ENCODE measurements around the gene FAHD2A. TPM values are rescaled to one million over a fixed set of nuclear protein-coding genes. Genes with fewer than 3 reads are reported as not detected.
"Not testable (repeated sequence)": the region's sequence is repeated elsewhere in the genome, so short reads cannot be mapped to it uniquely, and the experiment has no call there.

Gene FAHD2A
- total RNA-seq, 1 donor from 2014 or later = 33.2 TPM

DNA sequence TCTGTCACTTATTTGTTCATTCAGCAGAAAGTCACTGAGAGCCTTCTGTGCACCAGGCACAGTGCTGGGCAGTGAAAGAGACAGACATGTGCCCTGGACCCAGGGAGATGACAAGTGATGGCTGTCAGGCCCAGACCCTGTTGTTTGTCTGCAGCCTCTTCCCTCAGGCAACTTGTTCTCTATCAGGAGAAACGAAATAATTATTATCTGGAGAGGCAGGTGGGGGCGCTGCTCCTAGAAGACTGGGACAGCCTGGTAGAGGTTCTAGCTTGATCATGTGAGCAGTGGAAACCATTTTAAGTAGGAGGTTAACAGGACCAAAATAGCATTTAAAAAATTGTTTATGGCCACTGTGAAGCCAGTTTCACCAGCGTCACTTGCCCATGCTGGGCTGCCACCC, 2.2 kb downstream of the FAHD2A start:
- H3K27ac Mint-ChIP-seq; DNase-seq (ENCODE audit: low spot score); H3K9me3 Mint-ChIP-seq; H3K36me3 Mint-ChIP-seq (ENCODE audit: low read depth); H3K27me3 Mint-ChIP-seq (ENCODE audit: insufficient read depth): not testable (repeated sequence)
- intact Hi-C loops (cut with micrococcal nuclease) = loop anchor here (5.0 kb wide), 3 partner anchors 128 to 323 kb away; partner anchors contain the start of gene MRPS5
- peaks cover 22% of the 10 kb centered on the region for H3K4me1 Mint-ChIP-seq (ENCODE audit: low read depth)
- H3K4me3 Mint-ChIP-seq = peak overlapping the region; percentile 57

DNA sequence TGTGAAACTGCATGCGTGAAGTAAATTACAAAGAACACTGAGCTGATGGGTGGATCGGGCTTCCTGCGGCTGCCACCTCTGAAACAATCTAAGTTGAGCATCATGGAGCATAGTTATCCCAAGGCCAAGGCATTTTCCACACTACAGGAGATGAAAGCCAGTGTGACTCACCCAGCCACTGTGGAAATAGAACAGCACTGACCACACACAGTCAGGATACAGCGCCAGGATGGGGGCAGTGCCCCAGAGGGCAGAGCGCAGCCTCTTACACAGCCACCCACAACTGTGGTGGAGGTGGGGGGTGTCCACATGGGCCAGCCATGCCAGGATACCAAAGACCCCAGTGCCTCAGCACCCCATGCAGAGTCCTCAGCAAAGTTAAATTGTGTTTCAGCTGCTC, 8.7 kb downstream of the FAHD2A start:
- H3K27ac Mint-ChIP-seq; H3K27me3 Mint-ChIP-seq (ENCODE audit: insufficient read depth); H3K4me1 Mint-ChIP-seq (ENCODE audit: low read depth); H3K4me3 Mint-ChIP-seq; intact Hi-C loops (cut with micrococcal nuclease); H3K9me3 Mint-ChIP-seq; DNase-seq (ENCODE audit: low spot score); H3K36me3 Mint-ChIP-seq (ENCODE audit: low read depth): not testable (repeated sequence)

DNA sequence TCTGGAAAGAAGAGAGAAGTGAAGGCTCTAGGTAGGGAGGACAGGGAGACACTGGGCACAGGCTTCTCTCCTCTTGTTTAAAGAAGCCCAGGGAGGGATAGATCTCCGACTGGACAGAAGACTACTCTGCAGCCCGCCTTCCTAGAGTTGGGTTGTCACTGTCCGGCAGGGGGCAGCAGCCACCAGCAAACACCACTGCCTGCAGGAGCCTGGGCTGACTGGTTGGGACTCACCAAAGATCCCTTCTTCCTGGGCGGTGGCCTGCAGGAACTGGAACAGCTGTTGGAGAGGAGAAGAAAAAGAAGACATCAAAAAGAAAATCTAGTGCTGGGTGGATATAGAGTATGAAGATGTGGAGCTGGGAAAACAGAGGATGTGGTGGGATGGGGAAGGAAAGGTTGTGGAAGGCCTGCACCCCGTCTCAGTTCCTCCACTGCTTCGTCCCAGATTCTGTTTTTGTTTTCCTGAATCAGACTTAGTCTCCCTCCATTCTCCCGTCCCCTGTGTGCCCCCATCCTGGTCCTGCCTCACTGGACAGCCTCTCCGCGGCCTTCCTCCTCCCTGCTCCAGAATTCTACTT, 11.6 kb downstream of the FAHD2A start:
- H3K9me3 Mint-ChIP-seq; H3K4me1 Mint-ChIP-seq (ENCODE audit: low read depth); H3K27ac Mint-ChIP-seq; intact Hi-C loops (cut with micrococcal nuclease); H3K36me3 Mint-ChIP-seq (ENCODE audit: low read depth); H3K27me3 Mint-ChIP-seq (ENCODE audit: insufficient read depth); H3K4me3 Mint-ChIP-seq: not testable (repeated sequence)
- peak; percentile 35 for DNase-seq (ENCODE audit: low spot score)

DNA sequence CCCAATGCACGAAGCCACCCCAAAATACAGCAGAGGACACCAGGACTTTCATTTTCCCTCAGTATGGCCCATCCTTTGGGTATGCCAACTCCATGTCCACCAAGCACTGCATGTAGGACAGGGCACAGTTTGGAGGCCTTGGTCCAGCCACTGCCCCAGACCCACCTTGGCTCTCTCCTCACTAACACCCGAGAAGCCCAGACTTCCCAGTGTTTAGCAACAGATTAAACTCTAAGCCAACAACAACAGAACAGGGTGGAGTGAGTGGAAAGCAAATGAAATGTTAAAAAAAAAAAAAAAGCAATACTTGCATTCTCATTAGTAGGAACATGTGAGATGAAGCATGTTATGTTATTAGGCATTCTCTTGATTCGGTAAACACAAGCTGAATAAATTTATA, 12.6 kb downstream of the FAHD2A start:
- H3K36me3 Mint-ChIP-seq (ENCODE audit: low read depth); H3K4me3 Mint-ChIP-seq; H3K27ac Mint-ChIP-seq; intact Hi-C loops (cut with micrococcal nuclease); DNase-seq (ENCODE audit: low spot score); H3K9me3 Mint-ChIP-seq; H3K27me3 Mint-ChIP-seq (ENCODE audit: insufficient read depth); H3K4me1 Mint-ChIP-seq (ENCODE audit: low read depth): not testable (repeated sequence)

DNA sequence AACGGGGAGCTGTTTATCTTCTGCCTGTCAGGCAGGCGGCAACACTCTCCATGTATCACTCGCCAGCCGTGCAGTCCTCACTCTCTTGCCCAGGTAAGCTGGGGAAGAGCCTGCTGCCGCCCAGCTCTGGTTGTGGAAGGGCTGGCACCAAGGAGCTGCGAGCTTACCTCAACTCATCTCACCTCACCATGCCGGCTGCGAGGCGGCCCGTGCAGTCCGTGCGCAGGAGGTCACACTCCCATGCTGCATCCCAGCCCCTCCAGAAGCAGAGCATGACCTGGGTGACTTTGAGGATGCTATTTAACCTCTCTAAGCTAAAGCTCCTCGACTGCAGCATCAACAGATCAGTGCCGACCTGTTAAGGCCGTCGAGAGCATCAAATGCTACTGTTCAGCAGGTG, 13.1 kb downstream of the FAHD2A start:
- H3K4me1 Mint-ChIP-seq (ENCODE audit: low read depth) = not testable (repeated sequence)

DNA sequence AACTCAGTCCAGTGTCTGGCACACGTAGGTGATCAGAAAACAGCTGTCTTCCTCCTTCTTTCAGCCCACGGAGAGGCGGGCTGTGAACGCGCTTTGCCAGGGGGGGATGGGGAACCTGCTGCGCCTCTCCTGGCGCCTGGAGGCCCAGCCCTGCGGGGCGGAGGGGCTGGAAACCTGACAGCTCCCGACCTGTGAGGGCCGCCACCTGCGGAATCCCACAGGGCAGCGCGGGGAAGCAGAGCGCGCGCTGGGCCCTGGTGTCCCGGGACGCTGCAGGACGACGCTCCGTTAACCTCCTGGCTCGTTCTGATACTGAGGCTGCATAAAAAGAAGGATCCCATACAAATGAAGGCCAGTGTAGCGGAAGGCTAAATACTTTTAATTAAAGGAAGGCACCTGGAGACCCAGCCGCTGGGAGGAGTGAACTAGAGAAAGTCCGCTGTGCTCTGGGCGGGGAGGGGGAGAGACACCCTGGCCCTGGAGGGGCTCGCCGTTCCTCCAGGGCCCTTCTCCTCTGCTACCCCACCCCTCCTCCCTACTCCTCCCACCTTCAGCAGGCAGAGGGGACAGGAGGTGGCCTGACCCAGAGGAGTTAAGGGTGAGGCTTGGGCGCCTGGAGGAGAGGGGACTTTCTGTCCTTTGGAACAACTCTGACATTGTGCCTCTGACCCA, 24.8 kb downstream of the FAHD2A start:
- intact Hi-C loops (cut with micrococcal nuclease); DNase-seq (ENCODE audit: low spot score); H3K27ac Mint-ChIP-seq: not testable (repeated sequence)

More for the DNA sequence above, 13.1 kb downstream of the FAHD2A start:
- H3K4me3 Mint-ChIP-seq; intact Hi-C loops (cut with micrococcal nuclease); H3K9me3 Mint-ChIP-seq; H3K36me3 Mint-ChIP-seq (ENCODE audit: low read depth); H3K27me3 Mint-ChIP-seq (ENCODE audit: insufficient read depth); H3K27ac Mint-ChIP-seq; DNase-seq (ENCODE audit: low spot score): not testable (repeated sequence)

DNA sequence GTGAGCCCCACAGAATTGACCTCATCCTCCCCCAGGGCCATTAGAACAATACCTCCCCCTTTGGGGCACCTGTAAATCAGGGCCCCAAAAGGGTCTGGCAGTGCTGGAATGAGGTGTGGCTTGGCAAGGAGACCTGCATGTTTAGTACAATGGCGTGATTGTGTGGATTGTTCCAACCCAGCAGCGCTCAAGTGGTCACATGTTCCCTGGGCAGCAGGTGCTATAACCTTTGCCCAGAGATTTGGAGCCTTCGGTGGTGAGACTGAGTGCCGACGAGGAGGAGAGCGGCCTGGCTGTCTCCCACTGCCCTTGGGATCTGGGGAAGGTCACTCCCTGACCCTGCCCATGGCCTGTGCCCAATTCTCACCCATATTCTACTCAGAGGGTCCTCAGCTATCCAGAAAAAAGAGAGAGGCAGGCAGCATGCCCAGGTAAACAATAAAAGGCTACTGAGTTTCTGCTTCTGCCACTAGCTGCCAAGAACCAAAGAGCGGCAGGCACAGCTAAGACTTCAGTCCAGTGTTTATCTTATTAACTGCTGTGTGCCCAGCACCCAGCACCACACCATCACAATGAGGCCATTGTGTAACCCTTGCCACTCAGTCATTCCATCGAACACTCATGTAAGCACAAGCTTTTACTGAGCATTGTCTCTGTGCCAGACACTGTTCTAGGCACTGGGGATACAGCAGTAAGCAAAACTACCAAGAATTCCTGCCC, 27.4 kb downstream of the FAHD2A start:
- H3K4me1 Mint-ChIP-seq (ENCODE audit: low read depth); H3K4me3 Mint-ChIP-seq; H3K27ac Mint-ChIP-seq; H3K27me3 Mint-ChIP-seq (ENCODE audit: insufficient read depth); H3K9me3 Mint-ChIP-seq; DNase-seq (ENCODE audit: low spot score); intact Hi-C loops (cut with micrococcal nuclease); H3K36me3 Mint-ChIP-seq (ENCODE audit: low read depth): not testable (repeated sequence)

More for the DNA sequence above, 24.8 kb downstream of the FAHD2A start:
- not testable (repeated sequence) for H3K36me3 Mint-ChIP-seq (ENCODE audit: low read depth); H3K4me3 Mint-ChIP-seq; H3K27me3 Mint-ChIP-seq (ENCODE audit: insufficient read depth); H3K4me1 Mint-ChIP-seq (ENCODE audit: low read depth); H3K9me3 Mint-ChIP-seq

DNA sequence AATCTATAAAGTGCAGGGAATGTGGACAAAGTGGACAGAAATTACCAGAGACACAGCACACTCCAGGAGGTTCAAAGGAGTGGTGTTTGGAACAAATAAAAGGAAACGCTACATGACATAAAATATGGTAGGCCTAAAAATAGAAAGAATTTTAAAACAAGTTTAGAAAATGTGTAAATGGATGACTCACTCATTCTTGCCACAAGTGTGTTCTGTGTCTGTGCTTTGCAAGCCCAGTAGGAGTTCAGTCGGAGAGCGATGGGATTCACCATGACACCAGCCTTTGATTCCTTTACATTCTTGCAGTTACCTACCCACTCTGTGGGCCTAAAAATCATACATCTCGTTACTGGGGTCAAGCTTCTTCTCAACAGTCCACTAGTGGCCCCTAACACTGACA, 30.9 kb downstream of the FAHD2A start:
- H3K4me1 Mint-ChIP-seq (ENCODE audit: low read depth); H3K4me3 Mint-ChIP-seq; H3K36me3 Mint-ChIP-seq (ENCODE audit: low read depth); H3K27ac Mint-ChIP-seq; intact Hi-C loops (cut with micrococcal nuclease); DNase-seq (ENCODE audit: low spot score); H3K27me3 Mint-ChIP-seq (ENCODE audit: insufficient read depth); H3K9me3 Mint-ChIP-seq: not testable (repeated sequence)

DNA sequence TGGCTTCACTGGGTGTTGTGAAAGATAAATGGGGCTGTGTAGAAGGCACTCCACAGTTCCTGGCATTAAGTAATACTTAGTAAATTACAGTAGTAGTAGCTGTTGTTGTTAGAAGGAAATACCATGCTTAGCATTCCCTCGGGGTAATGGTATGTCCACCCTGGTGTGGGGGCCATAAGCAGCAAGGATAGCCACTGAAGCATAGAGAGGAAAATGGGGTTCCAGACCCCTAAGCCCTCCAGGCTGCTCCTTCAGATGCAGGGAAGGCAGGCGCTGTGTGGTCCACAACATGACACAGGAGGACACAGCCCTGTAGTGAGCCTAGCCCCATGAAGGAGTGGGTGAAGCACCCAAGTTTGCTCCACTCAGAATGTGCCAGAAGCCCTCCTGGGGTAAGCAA, 31.5 kb downstream of the FAHD2A start:
- H3K4me1 Mint-ChIP-seq (ENCODE audit: low read depth); DNase-seq (ENCODE audit: low spot score); H3K27ac Mint-ChIP-seq; intact Hi-C loops (cut with micrococcal nuclease); H3K9me3 Mint-ChIP-seq; H3K36me3 Mint-ChIP-seq (ENCODE audit: low read depth); H3K27me3 Mint-ChIP-seq (ENCODE audit: insufficient read depth); H3K4me3 Mint-ChIP-seq: not testable (repeated sequence)

DNA sequence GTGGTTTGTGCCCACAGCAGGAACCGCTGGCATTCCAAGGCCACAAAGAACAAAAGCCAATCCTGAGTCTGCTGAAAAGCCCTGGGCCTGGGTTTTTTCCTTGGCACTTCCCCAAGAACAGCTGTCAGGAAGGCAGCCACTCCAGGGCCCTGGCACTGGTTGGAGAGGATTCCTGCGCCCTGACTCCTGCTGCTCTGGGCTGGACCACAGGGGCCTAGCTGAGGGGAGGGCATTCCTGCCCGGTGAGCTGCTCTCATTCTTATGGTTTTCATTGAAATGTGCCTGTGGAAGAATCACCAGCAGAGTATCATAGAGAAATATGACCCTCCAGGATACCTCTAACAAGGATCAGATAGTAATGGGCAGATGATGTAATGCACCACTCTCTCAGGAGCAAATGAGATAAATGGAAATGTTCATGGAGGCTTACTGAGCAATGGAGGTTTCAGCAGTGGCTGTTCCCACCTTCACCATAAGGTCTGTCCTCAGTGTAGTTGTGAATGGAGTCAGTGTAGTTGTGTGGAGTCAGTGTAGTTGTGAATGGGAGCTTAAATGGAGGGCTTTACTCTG, 32.1 kb downstream of the FAHD2A start:
- intact Hi-C loops (cut with micrococcal nuclease); H3K4me3 Mint-ChIP-seq: not testable (repeated sequence)

DNA sequence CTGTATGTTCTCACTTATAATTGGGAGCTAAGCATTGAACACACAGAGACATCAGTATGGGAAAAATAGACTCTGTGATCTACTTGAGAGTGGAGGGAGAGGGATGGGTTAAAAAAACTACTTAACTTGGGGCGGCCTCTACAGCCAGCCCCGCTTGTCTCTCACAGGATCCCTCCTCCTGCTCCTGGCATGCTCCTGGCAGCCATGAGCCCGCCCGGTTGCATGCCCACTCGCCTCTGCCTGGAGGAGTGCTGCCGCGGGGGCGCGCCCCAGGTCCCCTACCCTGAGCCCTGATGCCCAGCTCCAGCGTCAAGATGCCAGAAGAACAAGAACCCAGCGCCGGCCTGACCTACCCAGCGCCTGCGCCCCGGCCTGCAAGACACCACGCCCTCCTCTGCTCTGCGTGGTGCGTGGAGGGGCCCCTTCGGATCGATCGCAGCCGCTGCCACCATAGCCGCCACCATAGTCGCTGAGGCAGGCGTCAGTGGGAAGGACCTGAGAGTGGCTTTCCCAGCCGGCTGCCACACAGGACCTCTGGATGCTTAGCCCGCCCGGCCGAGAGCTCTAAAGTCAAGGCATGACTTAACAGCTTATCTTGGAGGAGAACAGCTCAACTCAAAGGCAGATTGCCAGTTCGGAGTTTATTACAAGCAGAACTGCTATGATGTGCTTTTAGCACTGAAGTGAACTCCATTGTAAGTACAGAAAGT, 32.8 kb downstream of the FAHD2A start:
- H3K27ac Mint-ChIP-seq; H3K4me3 Mint-ChIP-seq; H3K36me3 Mint-ChIP-seq (ENCODE audit: low read depth); H3K27me3 Mint-ChIP-seq (ENCODE audit: insufficient read depth); intact Hi-C loops (cut with micrococcal nuclease); H3K9me3 Mint-ChIP-seq; DNase-seq (ENCODE audit: low spot score); H3K4me1 Mint-ChIP-seq (ENCODE audit: low read depth): not testable (repeated sequence)

More for the DNA sequence above, 32.1 kb downstream of the FAHD2A start:
- not testable (repeated sequence) for H3K36me3 Mint-ChIP-seq (ENCODE audit: low read depth); H3K9me3 Mint-ChIP-seq; H3K27ac Mint-ChIP-seq; H3K4me1 Mint-ChIP-seq (ENCODE audit: low read depth); DNase-seq (ENCODE audit: low spot score); H3K27me3 Mint-ChIP-seq (ENCODE audit: insufficient read depth)

DNA sequence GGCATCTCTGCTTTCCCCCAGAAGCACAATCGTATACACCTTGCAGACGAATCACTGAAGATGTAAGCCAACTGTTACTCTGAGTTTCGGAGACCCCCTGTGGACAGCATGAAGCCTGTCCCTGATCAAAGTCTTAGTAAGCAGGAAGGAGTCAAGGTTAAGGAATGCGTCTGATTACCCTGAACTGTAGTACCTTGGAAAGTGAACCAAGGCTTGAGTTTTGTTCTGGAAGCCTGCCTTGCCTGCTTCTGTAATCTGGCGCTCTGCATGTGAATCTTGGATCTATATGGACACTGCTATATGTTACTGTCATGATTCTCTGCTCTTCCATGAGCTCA, 33.3 kb downstream of the FAHD2A start:
- H3K4me1 Mint-ChIP-seq (ENCODE audit: low read depth); H3K36me3 Mint-ChIP-seq (ENCODE audit: low read depth); H3K9me3 Mint-ChIP-seq; intact Hi-C loops (cut with micrococcal nuclease); H3K4me3 Mint-ChIP-seq; H3K27ac Mint-ChIP-seq; DNase-seq (ENCODE audit: low spot score); H3K27me3 Mint-ChIP-seq (ENCODE audit: insufficient read depth): not testable (repeated sequence)
